GM15510 (cell line): ENCODE results near the gene OR1A1.

Source experiments
- POLR2A ChIP-seq: IDR thresholded peaks from 3 replicates; pipeline ENCODE4 v1.6.1; 2011; ENCODE audit warnings: borderline replicate concordance; ENCODE audit not compliant: insufficient read length; ENCODE audit errors: extremely low read depth

OR1A1 gene, protein sequence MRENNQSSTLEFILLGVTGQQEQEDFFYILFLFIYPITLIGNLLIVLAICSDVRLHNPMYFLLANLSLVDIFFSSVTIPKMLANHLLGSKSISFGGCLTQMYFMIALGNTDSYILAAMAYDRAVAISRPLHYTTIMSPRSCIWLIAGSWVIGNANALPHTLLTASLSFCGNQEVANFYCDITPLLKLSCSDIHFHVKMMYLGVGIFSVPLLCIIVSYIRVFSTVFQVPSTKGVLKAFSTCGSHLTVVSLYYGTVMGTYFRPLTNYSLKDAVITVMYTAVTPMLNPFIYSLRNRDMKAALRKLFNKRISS

GRCh38 chr17:3207367-3207766 is at the start of gene OR1A1:
Gene OR1A1, plus strand, starts transcription at chr17:3207667. Its CDS starts 7,954 bp downstream, at chr17:3215621.
- TF ChIP-seq POLR2A = no peak

GRCh38 chr17:3167574-3167973 is 39.9 kb upstream of the OR1A1 start:
- TF ChIP-seq POLR2A = no peak

- TF ChIP-seq POLR2A = no peak
Observed at GRCh38 chr17:3189961-3190360, 17.5 kb upstream of the OR1A1 start.

- TF ChIP-seq POLR2A = no peak
Observed at GRCh38 chr17:3197219-3197618, 10.2 kb upstream of the OR1A1 start, which contains the start of gene OR1A2. Gene OR1A2, plus strand, starts transcription at chr17:3197519. Its CDS starts 0 bp downstream, at chr17:3197519.

- TF ChIP-seq POLR2A = no peak
Observed at GRCh38 chr17:3208484-3208883, 1.0 kb downstream of the OR1A1 start.

DNA sequence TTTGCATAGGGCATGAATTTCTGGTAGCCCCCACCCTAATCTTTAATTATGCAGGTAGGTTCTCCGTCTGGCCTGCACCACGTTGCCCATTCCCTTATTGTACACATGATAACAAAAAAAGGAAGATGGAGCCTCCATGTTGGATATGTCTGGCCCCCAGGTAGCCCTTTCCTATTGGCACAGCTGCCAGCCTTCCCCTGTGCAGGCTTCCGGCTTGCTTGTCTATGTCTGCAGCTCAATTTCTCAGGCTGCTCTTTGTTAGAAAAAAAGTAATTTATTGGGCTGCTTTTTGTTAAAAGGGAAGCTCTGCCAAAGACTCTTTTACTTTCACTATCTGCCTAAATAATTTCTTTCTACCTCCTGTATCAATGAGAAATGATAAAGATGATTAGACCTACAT is 5.5 kb downstream of the OR1A1 start:
- TF ChIP-seq POLR2A = no peak

DNA sequence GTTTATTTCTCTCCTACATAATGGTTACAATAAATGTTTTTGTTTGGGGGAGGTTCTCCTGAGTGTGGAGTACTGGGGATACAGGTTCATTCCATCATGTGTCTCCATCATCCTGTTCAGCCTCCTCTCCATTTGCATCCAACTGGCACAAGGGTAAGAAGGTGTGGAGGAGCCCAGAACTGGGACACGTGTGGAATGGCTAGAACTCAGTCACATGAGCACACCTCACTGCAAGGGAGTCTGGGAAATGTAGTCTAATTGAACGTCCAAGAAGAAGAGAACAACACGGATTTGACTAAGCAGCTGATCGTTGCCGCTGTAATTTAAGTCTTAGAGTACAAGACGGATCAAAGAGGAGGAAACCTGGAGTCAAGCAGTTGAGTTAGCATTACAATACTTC is 6.1 kb downstream of the OR1A1 start:
- TF ChIP-seq POLR2A = no peak

DNA sequence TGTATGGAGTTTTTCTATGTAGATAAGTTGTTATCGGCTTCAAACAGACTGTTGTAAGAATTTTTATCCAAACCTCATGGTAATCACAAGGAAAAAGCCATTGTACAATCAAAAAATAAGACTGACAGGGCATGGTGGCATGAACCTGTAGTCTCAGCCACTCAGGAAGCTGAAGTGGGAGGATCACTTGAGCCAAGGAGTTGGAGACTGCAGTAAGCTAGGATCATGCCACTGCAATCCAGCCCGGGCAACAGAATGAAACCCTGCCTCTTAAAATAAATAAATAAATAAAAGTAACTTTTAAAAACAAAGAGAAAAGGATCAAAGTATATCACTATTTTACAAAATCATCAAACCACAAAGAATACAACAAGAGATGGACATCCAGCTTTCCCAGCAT is 14.4 kb downstream of the OR1A1 start:
- TF ChIP-seq POLR2A = no peak

DNA sequence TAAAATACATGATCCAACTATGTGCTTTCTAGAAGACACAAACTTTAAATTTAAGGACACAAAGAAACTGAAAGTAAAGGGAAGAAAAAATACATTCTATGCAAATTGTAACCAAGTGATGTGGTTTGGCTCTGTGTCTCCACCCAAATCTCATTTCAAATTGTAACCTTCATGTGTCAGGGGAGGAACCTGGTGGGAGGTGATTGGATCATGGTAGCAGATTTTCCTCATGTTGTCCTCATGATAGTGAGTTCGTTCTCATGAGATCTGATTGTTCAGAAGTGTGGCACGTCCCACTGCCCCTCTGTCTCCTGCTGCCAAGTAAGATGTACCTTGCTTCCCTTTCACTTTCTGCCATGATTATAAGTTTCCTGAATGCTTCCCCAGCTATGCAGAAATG is 15.0 kb downstream of the OR1A1 start:
- TF ChIP-seq POLR2A = no peak

- no peak for TF ChIP-seq POLR2A
Observed at GRCh38 chr17:3256575-3256974, 49.1 kb downstream of the OR1A1 start.

DNA sequence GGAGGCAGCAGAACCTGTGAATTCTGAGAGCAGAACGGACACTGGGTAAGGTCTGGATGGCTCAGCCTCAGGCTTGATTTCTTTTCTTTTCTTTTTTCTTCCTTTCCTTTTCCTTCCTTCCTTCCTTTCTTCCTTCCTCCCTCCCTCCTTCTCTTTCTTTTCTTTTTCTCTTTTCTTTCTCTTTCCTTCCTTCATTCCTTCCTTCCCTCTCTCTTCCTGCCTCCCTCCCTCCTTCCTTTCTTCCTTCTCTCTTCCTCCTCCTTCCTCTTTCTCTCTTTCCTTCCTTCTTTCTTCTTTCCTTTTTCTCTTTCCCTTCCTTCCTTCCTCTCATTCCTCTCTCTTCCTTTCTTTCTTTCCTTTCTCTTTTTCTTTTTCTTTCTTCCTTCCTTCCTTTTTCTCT is 52.7 kb downstream of the OR1A1 start:
- no peak for TF ChIP-seq POLR2A

- no peak for TF ChIP-seq POLR2A
Observed at GRCh38 chr17:3260600-3260999, 53.1 kb downstream of the OR1A1 start.
